Measurements from ENCODE around the gene MRTO4. TPM values are rescaled to one million over a fixed set of nuclear protein-coding genes. Genes with fewer than 3 reads are reported as not detected.
A peak's percentile ranks its signal among the peaks of the same experiment; 100 is the strongest.

The MRTO4 gene
- total and polyA plus RNA-seq, 10 donors, result 12.1 to 44.1 (median 25.4) TPM

GRCh38 chr1:19219451-19219850 lies 32.2 kb upstream of the MRTO4 start:
- H3K36me3 ChIP-seq, result peaks cover 0 to 100% (median 73%) of the 10 kb centered on the region in 6 donors
- WGBS, 5 donors, result 89 to 94% (median 92%) methylated on average over 7 of the region's 7 CpGs
- no peak for DNase-seq
- no peaks in the 10 kb centered on the region for H3K9me3 ChIP-seq
- H3K4me3 ChIP-seq, result no peak overlapping the region
- no peaks in the 10 kb centered on the region for H3K27me3 ChIP-seq (replicated peaks in 1 of 7)
- intact Hi-C loops (cut with DNase I; ENCODE audit: low total_unique reads), result no loop called here
- H3K4me1 ChIP-seq, result peaks cover 0 to 48% (median 13%) of the 10 kb centered on the region in 6 donors
- TF ChIP-seq POLR2AphosphoS5 (IDR thresholded peaks at IDR 0.05) (no peak), POLR2A (IDR thresholded peaks at IDR 0.05) (no peak)
- TF ChIP-seq, protein P1, sequence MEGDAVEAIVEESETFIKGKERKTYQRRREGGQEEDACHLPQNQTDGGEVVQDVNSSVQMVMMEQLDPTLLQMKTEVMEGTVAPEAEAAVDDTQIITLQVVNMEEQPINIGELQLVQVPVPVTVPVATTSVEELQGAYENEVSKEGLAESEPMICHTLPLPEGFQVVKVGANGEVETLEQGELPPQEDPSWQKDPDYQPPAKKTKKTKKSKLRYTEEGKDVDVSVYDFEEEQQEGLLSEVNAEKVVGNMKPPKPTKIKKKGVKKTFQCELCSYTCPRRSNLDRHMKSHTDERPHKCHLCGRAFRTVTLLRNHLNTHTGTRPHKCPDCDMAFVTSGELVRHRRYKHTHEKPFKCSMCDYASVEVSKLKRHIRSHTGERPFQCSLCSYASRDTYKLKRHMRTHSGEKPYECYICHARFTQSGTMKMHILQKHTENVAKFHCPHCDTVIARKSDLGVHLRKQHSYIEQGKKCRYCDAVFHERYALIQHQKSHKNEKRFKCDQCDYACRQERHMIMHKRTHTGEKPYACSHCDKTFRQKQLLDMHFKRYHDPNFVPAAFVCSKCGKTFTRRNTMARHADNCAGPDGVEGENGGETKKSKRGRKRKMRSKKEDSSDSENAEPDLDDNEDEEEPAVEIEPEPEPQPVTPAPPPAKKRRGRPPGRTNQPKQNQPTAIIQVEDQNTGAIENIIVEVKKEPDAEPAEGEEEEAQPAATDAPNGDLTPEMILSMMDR (IDR thresholded peaks at IDR 0.05 in 8 of 11, conservative IDR thresholded peaks at IDR 0.05 in 3 of 11), result no peak
- peak overlapping the region in 3 of 8 donors; percentile 43 to 67 (median 58) for H3K27ac ChIP-seq

- H3K27ac ChIP-seq, result peak overlapping the region in 6 of 8 donors; percentile 5 to 67 (median 50)
- 77 to 90% (median 83%) methylated on average over 8 of the region's 8 CpGs for WGBS, 5 donors
- no peak for DNase-seq
- no peak overlapping the region for H3K4me3 ChIP-seq
- TF ChIP-seq POLR2AphosphoS5 (IDR thresholded peaks at IDR 0.05) (no peak), POLR2A (IDR thresholded peaks at IDR 0.05) (no peak)
- TF ChIP-seq, protein P1 (IDR thresholded peaks at IDR 0.05 in 8 of 11, conservative IDR thresholded peaks at IDR 0.05 in 3 of 11), result no peak
- intact Hi-C loops (cut with DNase I; ENCODE audit: low total_unique reads), result no loop called here
- no peaks in the 10 kb centered on the region for H3K9me3 ChIP-seq
- peaks cover 0 to 100% (median 81%) of the 10 kb centered on the region in 6 donors for H3K36me3 ChIP-seq
- no peaks in the 10 kb centered on the region for H3K27me3 ChIP-seq (replicated peaks in 1 of 7)
- H3K4me1 ChIP-seq, result peaks cover 0 to 41% (median 13%) of the 10 kb centered on the region in 6 donors
Measured at GRCh38 chr1:19220080-19220846, 31.3 kb upstream of the MRTO4 start.

- no peaks in the 10 kb centered on the region for H3K27me3 ChIP-seq (replicated peaks in 1 of 7)
- intact Hi-C loops (cut with DNase I; ENCODE audit: low total_unique reads), result no loop called here
- peak overlapping the region in 5 of 8 donors; percentile 5 to 67 (median 58) for H3K27ac ChIP-seq
- no peak for DNase-seq
- peaks cover 0 to 100% (median 88%) of the 10 kb centered on the region in 6 donors for H3K36me3 ChIP-seq
- H3K4me1 ChIP-seq, result peaks cover 0 to 35% (median 13%) of the 10 kb centered on the region in 6 donors
- H3K4me3 ChIP-seq, result no peak overlapping the region
- WGBS, 5 donors, result 59 to 77% (median 68%) methylated on average over 7 of the region's 7 CpGs
- H3K9me3 ChIP-seq, result no peaks in the 10 kb centered on the region
- TF ChIP-seq POLR2AphosphoS5 (IDR thresholded peaks at IDR 0.05) (peak in 2 of 3 donors; percentile 64 to 77), POLR2A (IDR thresholded peaks at IDR 0.05) (no peak)
- TF ChIP-seq, protein P1 (IDR thresholded peaks at IDR 0.05 in 8 of 11, conservative IDR thresholded peaks at IDR 0.05 in 3 of 11), result no peak
Measured at GRCh38 chr1:19220991-19221390, 30.6 kb upstream of the MRTO4 start.

- WGBS, 5 donors, result 96 to 98% (median 97%) methylated on average over 11 of the region's 11 CpGs
Measured at GRCh38 chr1:19222573-19222972, 29.0 kb upstream of the MRTO4 start.

More at GRCh38 chr1:19222573-19222972, 29.0 kb upstream of the MRTO4 start:
- no peak overlapping the region for H3K4me3 ChIP-seq
- peak overlapping the region in 2 of 8 donors; percentile 6 to 16 for H3K27ac ChIP-seq
- intact Hi-C loops (cut with DNase I; ENCODE audit: low total_unique reads), result no loop called here
- TF ChIP-seq, protein P1 (IDR thresholded peaks at IDR 0.05 in 8 of 11, conservative IDR thresholded peaks at IDR 0.05 in 3 of 11), result no peak
- peak in 1 of 3 donors; percentile 12 for TF ChIP-seq POLR2AphosphoS5 (IDR thresholded peaks at IDR 0.05)
- no peaks in the 10 kb centered on the region for H3K9me3 ChIP-seq
- no peaks in the 10 kb centered on the region for H3K27me3 ChIP-seq (replicated peaks in 1 of 7)
- no peak for DNase-seq
- H3K4me1 ChIP-seq, result peaks cover 0 to 35% (median 13%) of the 10 kb centered on the region in 6 donors
- peaks cover 0 to 100% (median 93%) of the 10 kb centered on the region in 6 donors for H3K36me3 ChIP-seq

All from spleen (tissue), 11 donors.